ENCODE measurements around the gene CCT4.
"Not testable (repeated sequence)": the region's sequence is repeated elsewhere in the genome, so short reads cannot be mapped to it uniquely, and the experiment has no call there.

Gene CCT4

GRCh38 chr2:61888267-61889055, at the start of gene CCT4:
TSS of gene CCT4 (minus strand) at chr2:61888656. CDS start at chr2:61888507, 149 bp downstream.
- peak; percentile 64 for DNase-seq (ENCODE audit: low read depth)

GRCh38 chr2:61937886-61938285, 49.4 kb upstream of the CCT4 start:
- no peak for DNase-seq (ENCODE audit: low read depth)

GRCh38 chr2:61937098-61937497, 48.6 kb upstream of the CCT4 start:
- DNase-seq (ENCODE audit: low read depth) = no peak

- peak; percentile 78 for DNase-seq (ENCODE audit: low read depth)
Observed at GRCh38 chr2:61928826-61929461, 40.5 kb upstream of the CCT4 start.

DNA sequence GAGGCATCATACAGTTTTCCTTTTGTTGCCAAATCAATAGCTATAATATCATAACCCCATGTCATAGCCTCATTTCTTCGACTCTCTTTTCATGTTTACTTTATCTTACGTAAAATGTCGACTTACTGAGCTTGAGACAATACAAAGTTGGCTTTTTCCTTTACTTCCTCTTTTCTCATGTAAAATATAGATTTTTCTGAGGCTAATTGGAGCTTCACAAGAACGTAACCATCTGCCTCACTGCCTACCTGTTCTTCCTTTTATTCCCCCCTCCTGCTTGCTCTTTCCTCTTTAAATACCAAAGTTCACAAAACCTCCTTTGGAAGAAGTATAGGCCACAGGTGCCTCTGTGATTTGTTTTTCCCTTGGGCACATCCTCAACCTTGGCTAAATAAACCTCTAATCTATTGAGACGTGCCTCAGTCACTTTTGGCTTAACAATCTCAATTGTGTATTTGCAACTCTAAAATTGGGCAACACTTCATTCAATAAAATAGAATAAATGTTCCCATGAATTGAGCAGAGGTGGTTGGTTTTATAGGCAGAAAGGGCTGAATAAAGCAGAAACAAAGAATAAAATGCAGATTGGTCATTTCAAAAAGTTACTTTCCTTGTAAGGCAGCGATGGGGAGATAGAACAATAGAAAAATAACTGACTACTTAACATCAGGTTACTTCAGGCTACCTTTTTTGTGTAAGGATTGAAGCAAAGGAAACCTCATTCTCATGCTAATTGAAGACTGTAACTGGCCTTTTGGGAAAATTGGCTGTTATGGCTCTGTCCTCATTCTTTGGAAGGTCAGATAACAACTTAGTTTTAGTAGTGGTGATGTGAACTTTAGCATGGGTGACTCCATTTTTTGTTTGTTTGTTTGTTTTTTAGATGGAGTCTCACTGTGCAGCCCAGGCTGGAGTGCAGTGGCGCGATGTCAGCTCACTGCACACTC, 38.3 kb upstream of the CCT4 start:
- DNase-seq (ENCODE audit: low read depth) = no peak

DNA sequence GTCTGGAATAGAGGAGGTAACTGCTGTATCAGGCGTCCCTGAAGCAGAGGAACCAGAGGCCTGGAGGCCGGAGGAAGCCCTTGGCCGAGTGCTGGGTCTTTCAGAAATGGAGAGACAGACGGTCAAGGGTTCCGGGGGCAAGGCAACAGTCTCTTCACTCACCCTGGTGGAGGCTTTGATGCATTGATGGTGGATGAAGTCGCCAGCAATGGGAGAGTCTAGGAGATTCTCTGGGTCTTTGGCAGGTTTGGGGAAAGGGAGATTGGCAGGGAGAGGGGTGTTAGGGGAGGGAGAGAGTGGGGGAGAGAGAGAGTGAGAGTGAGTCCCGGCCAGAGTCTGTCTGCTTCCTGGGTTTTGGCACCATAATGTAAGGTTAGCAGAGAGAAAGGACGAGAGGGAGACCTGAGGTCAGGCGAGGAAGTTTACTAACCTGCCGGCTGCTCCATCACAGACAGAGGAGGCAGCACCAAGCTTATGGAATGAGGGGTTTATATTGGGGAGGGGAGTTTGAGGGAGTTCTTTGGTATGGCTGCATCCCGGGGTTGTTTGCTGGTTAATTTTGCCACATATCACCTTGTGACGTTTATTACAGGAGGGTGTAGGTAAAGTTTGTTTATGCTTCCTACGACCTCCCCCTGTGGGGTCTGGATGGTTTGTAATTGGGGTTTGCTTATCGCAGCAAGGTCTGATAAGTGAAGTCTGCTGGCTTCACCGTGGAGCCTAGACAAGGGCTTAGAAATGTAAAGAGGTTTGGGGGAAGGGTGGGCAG, 36.6 kb upstream of the CCT4 start:
- DNase-seq (ENCODE audit: low read depth) = no peak

DNA sequence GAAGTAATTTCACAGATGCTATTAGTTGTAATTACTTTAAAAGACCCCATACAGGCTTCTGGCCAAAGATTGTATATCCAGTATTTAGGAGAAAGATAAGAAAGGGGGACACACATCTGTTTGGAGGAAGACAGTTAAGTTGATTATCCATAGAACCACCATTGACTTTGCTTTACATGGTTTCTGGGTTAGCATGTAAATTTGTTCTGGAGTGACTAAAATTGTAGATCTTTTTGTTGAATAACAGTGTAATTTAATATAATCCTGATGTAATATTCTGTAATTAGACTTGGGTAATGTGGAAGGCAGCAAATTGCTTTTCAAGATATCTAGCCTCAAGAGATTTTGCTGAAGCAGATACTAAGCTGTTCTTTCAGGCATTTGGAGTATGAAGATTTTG, 34.3 kb upstream of the CCT4 start:
- no peak for DNase-seq (ENCODE audit: low read depth)

GRCh38 chr2:61920548-61920947, 32.1 kb upstream of the CCT4 start:
- DNase-seq (ENCODE audit: low read depth) = no peak

GRCh38 chr2:61914794-61915193, 26.3 kb upstream of the CCT4 start:
- DNase-seq (ENCODE audit: low read depth) = not testable (repeated sequence)

DNA sequence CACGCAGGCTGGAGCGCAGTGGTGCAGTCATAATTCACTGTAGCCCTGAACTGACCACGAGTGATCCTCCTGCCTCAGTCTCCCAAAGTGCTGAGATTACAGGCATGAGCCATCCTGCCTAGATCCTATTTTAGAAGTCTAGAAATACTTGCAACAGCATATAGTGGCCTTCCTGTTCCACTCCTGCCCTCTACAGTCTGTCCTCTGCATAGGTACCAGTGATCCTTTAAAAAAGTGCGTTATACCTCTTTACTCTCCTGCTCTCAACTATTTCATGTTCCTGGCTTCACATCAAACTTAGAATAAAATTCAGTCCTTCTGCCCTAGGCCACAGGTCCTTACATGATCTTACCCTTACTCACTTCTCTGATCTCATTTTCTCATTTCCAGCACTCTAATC, 23.1 kb upstream of the CCT4 start:
- no peak for DNase-seq (ENCODE audit: low read depth)

DNA sequence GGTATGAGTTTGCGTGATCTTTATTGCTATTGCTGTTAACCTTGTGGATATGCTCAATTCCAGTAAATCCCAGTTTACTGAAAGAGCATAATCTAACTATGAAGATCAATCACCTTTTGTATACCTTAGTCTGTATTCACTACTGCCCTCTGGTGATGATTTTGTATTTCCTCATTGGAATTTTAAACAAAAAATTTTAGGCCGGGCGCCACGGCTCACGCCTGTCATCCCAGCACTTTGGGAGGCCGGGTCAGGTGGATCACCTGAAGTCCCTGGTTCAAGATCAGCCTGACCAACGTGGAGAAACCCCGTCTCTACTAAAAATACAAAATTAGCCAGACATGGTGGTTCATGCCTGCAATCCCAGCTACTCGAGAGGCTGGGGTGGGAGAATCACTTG, 22.1 kb upstream of the CCT4 start:
- no peak for DNase-seq (ENCODE audit: low read depth)

- no peak for DNase-seq (ENCODE audit: low read depth)
Observed at GRCh38 chr2:61909116-61909515, 20.7 kb upstream of the CCT4 start.

DNA sequence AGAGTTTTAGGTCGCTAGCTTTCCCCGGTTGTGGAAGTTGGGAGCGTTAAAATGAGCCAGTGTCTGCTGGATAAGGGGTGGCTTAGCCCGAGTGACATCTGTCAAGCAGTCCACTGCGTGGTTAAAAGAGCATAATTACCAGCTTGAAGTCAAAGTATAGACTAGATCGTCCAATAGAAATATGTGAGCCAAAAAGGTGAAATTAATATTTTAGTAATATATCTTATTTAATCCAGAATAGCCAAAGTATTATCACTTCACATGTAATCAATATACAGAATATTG, 17.7 kb upstream of the CCT4 start:
- no peak for DNase-seq (ENCODE audit: low read depth)

DNA sequence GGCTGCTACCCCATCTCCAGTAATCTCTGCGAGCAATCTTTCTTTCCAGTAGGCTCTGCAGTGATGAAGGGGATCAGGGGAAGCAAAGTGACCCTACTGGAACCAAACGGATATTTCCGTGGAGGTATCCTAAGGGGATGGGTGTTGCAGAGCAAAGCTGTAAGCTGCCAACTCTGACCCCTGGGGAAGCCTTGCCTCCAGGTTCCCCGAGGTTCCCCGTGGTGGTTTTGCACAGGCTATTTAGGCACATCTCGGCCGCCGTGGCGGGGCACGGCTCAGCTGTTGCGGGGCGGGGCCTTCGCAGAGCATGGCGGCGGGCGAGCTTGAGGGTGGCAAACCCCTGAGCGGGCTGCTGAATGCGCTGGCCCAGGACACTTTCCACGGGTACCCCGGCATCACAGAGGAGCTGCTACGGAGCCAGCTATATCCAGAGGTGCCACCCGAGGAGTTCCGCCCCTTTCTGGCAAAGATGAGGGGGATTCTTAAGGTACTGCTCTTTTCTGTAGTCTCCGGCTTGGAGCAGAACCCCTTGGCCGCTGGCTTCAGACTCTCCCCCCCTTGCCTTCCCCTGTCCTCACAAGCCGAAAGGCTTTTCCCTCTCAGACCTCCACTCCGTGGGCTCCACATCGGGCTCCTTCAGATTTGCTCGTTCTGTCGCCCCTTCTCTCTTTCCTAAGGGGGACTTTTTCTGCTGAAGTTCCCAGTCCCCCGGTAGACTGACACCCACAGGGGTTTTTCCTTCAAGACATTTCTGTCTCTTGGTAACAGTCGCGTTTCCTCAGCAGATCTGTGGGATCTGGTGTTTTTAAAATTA, 17.1 kb upstream of the CCT4 start, which contains the start of gene COMMD1:
Gene COMMD1, plus strand, starts transcription at position 303 of the 814 bp plus-strand sequence. Its CDS starts 5 bp downstream, at position 308.
- DNase-seq (ENCODE audit: low read depth) = peak; percentile 59

DNA sequence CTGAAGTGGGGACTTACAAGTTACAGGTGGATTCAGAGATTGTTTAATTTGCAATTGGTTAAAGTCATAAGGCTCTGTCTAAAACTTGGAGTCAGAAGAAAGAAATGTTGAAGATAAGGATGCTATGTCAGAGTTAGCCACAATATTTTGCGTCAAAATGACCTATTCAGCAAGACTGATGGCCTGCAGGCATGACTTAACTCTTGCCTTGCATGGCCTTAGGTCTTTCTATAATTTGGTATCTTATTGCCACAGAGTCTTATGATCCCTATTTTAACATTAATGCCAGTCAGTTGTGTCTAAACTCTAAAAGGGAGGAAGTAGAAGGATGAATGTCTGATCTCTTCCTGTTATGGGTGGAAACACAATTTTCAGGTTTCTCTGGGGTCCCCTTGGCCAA, 11.8 kb upstream of the CCT4 start:
- DNase-seq (ENCODE audit: low read depth) = peak; percentile 85

DNA sequence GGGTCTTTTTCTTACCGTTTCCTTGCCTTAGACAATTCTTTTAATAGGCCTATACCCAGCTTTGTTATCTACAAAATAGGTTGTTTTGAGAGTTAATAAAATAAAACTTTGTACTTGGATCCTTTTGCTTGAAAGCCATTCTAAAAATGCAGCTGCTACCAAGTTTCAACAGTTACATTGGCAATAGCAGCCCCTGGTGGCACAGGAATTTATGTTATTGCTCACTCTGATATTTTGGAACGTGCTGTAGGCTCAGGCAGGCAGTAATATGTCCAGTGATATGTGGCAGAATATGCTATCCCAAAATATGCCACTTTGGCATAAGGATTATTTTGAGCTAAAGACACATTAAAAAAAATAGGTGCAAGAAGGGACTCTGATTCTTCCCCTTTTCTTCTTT, 10.4 kb upstream of the CCT4 start:
- DNase-seq (ENCODE audit: low read depth) = peak; percentile 16

GRCh38 chr2:61887717-61888266, 664 bp downstream of the CCT4 start:
- peak; percentile 46 for DNase-seq (ENCODE audit: low read depth)

GRCh38 chr2:61885896-61886603, 2.4 kb downstream of the CCT4 start:
- DNase-seq (ENCODE audit: low read depth) = no peak

GRCh38 chr2:61882850-61883249, 5.6 kb downstream of the CCT4 start:
- DNase-seq (ENCODE audit: low read depth) = no peak

DNA sequence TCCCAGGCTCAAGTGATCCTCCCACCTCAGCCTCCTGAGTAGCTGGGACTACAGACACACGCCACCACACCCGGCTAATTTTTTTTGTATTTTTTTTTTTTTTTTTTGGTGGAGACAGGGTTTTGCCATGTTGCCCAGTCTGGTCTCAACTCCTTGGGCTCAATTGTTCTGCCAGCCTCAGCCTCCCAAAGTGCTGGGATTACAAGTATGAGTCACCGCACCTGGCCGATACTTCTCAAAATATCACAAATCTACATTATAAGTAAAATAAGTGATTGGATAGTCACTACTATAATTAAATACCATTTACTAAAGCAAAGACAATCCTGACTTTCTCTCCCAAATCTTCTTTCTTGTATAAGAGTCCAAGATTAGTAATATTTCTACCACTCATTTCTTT, 9.1 kb downstream of the CCT4 start:
- DNase-seq (ENCODE audit: low read depth) = not testable (repeated sequence)
